Loucy (cell line): ENCODE data around the gene RABGGTA.
"Not testable (repeated sequence)": the region's sequence is repeated elsewhere in the genome, so short reads cannot be mapped to it uniquely, and the experiment has no call there.

Experiments
- H2AFZ ChIP-seq: fragments of 200-600 bp; sonication (generic); 2 replicates; pipeline ENCODE4 v1.6.0; 2016; ENCODE audit warnings: antibody characterized with exemption, mild to moderate bottlenecking, low read length, moderate library complexity
- H3F3A ChIP-seq: fragments of 200-600 bp; 2 replicates; pipeline ENCODE4 v1.6.0; 2016; ENCODE audit warnings: antibody characterized with exemption, low read depth, mild to moderate bottlenecking
- H3K27me3 ChIP-seq: fragments of 200-600 bp; sonication (generic); 2 replicates; pipeline ENCODE4 v1.6.1; 2014; ENCODE audit warnings: low read length, mild to moderate bottlenecking; ENCODE audit not compliant: insufficient read depth, poor library complexity, severe bottlenecking
- H3K36me3 ChIP-seq: fragments of 200-600 bp; sonication (generic); 2 replicates; pipeline ENCODE4 v1.6.1; 2016; ENCODE audit warnings: low read length; ENCODE audit not compliant: insufficient read depth
- H3K4me1 ChIP-seq: fragments of 200-600 bp; sonication (generic); 2 replicates; pipeline ENCODE4 v1.5.1; 2014; ENCODE audit warnings: low read length, mild to moderate bottlenecking; ENCODE audit not compliant: insufficient read depth, poor library complexity, severe bottlenecking
- H3K4me2 ChIP-seq: fragments of 200-600 bp; sonication (generic); 2 replicates; pipeline ENCODE4 v1.6.0; 2014; ENCODE audit warnings: antibody characterized with exemption, low read length, low read depth, mild to moderate bottlenecking; ENCODE audit not compliant: poor library complexity, severe bottlenecking
- H3K4me3 ChIP-seq: fragments of 200-600 bp; sonication (generic); 2 replicates; pipeline ENCODE4 v1.5.1; 2014; ENCODE audit warnings: low read length, mild to moderate bottlenecking, mixed read lengths; ENCODE audit not compliant: poor library complexity, severe bottlenecking
- H3K79me2 ChIP-seq: fragments of 200-600 bp; sonication (generic); 2 replicates; pipeline ENCODE4 v1.6.1; 2014; ENCODE audit warnings: low read length; ENCODE audit not compliant: insufficient read depth
- H3K9ac ChIP-seq: fragments of 200-600 bp; sonication (generic); 2 replicates; pipeline ENCODE4 v1.6.0; 2014; ENCODE audit warnings: mild to moderate bottlenecking, low read depth, low read length, moderate library complexity; ENCODE audit not compliant: poor library complexity, severe bottlenecking
- H3K9me2 ChIP-seq: fragments of 200-600 bp; sonication (generic); replicated peaks from 2 replicates; pipeline ENCODE4 v1.6.1; 2016; ENCODE audit warnings: low read depth, low read length, mixed read lengths
- H3K9me3 ChIP-seq: fragments of 200-600 bp; sonication (generic); 2 replicates; pipeline ENCODE4 v1.6.1; 2014; ENCODE audit warnings: mild to moderate bottlenecking, antibody characterized with exemption, low read length, low read depth; ENCODE audit not compliant: insufficient read depth
- H4K20me1 ChIP-seq: fragments of 200-600 bp; sonication (generic); 2 replicates; pipeline ENCODE4 v1.6.0; 2014; ENCODE audit warnings: antibody characterized with exemption, low read length, mild to moderate bottlenecking; ENCODE audit not compliant: insufficient read depth, poor library complexity, severe bottlenecking
- CTCF ChIP-seq: fragments of 200-600 bp; sonication (generic); conservative IDR thresholded peaks from 2 replicates; pipeline ENCODE4 v1.5.1; 2014; ENCODE audit warnings: mild to moderate bottlenecking, antibody characterized with exemption, low read length
- EZH2phosphoT487 ChIP-seq: fragments of 200-600 bp; IDR thresholded peaks from 2 replicates; pipeline ENCODE4 v1.6.1; 2018; ENCODE audit warnings: antibody characterized with exemption, mild to moderate bottlenecking, moderate library complexity, borderline replicate concordance

Gene RABGGTA

GRCh38 chr14:24228902-24229301 lies 42.5 kb downstream of the RABGGTA start:
- H3K9me2 ChIP-seq, result no peaks in the 10 kb centered on the region
- no peak overlapping the region for H2AFZ ChIP-seq
- no peak overlapping the region for H3K4me3 ChIP-seq
- H3K79me2 ChIP-seq, result peaks cover 55% of the 10 kb centered on the region
- no peaks in the 10 kb centered on the region for H3K27me3 ChIP-seq
- H3K4me2 ChIP-seq, result no peak overlapping the region
- no peak overlapping the region for H3K9ac ChIP-seq
- H4K20me1 ChIP-seq, result no peaks in the 10 kb centered on the region
- no peaks in the 10 kb centered on the region for H3K36me3 ChIP-seq
- H3K9me3 ChIP-seq, result no peaks in the 10 kb centered on the region
- TF ChIP-seq CTCF (no peak), EZH2phosphoT487 (no peak)
- no peaks in the 10 kb centered on the region for H3F3A ChIP-seq
- H3K4me1 ChIP-seq, result peaks cover 18% of the 10 kb centered on the region

GRCh38 chr14:24226473-24226872 lies 44.9 kb downstream of the RABGGTA start:
- TF ChIP-seq CTCF (no peak), EZH2phosphoT487 (no peak)
- Histone ChIP-seq H3K4me1 (peaks cover 6% of the 10 kb centered on the region), H3K9me2 (no peaks in the 10 kb centered on the region), H3K9me3 (no peaks in the 10 kb centered on the region), H3K4me3 (no peak overlapping the region), H3K79me2 (peaks cover 38% of the 10 kb centered on the region), H3K36me3 (no peaks in the 10 kb centered on the region), H3K27me3 (no peaks in the 10 kb centered on the region), H3F3A (no peaks in the 10 kb centered on the region), H2AFZ (no peak overlapping the region), H3K4me2 (no peak overlapping the region), H3K9ac (no peak overlapping the region), H4K20me1 (no peaks in the 10 kb centered on the region)

GRCh38 chr14:24224618-24225071 lies 46.8 kb downstream of the RABGGTA start:
- Histone ChIP-seq H4K20me1 (no peaks in the 10 kb centered on the region), H3K4me3 (no peak overlapping the region), H3K36me3 (no peaks in the 10 kb centered on the region), H3K79me2 (peaks cover 24% of the 10 kb centered on the region), H3F3A (no peaks in the 10 kb centered on the region), H3K4me2 (no peak overlapping the region), H3K9me3 (no peaks in the 10 kb centered on the region), H3K27me3 (no peaks in the 10 kb centered on the region), H3K4me1 (no peaks in the 10 kb centered on the region), H3K9ac (no peak overlapping the region), H3K9me2 (no peaks in the 10 kb centered on the region), H2AFZ (no peak overlapping the region)
- TF ChIP-seq EZH2phosphoT487 (no peak), CTCF (no peak)

- not testable (repeated sequence) for H3K9me3 ChIP-seq, H3F3A ChIP-seq, H3K9ac ChIP-seq, H3K27me3 ChIP-seq, H2AFZ ChIP-seq, H3K36me3 ChIP-seq, H3K4me1 ChIP-seq, H3K4me3 ChIP-seq, H3K9me2 ChIP-seq, H3K4me2 ChIP-seq, H4K20me1 ChIP-seq
- H3K79me2 ChIP-seq, result peaks cover 19% of the 10 kb centered on the region; the same call in 1 of the 2 replicates
These were observed 48.4 kb downstream of the RABGGTA start for GRCh38 chr14:24222987-24223386.
